Ectodermal cell (in vitro differentiated cells): Measurements from ENCODE around the gene ZNF747.
"Not testable (repeated sequence)": the region's sequence is repeated elsewhere in the genome, so short reads cannot be mapped to it uniquely, and the experiment has no call there.

Source experiments
- H3K27ac ChIP-seq: 2 replicates; pipeline ENCODE4 v1.7.0; 2013; ENCODE audit warnings: mild to moderate bottlenecking, low read depth, low read length; ENCODE audit not compliant: insufficient read depth, poor library complexity, severe bottlenecking
- H3K27me3 ChIP-seq: 2 replicates; pipeline ENCODE4 v1.7.0; 2013; ENCODE audit warnings: mild to moderate bottlenecking, low read length; ENCODE audit not compliant: insufficient read depth, control insufficient read depth, poor library complexity, severe bottlenecking
- H3K36me3 ChIP-seq: one replicate; pipeline ENCODE4 v1.7.0; 2013; ENCODE audit warnings: low read length; ENCODE audit not compliant: control insufficient read depth, insufficient read depth
- H3K4me1 ChIP-seq: one replicate; pipeline ENCODE4 v1.7.0; 2013; ENCODE audit warnings: low read length; ENCODE audit not compliant: control insufficient read depth, insufficient read depth
- H3K4me3 ChIP-seq: 2 replicates; pipeline ENCODE4 v1.7.0; 2013; ENCODE audit warnings: low read depth, low read length, control low read depth; ENCODE audit not compliant: insufficient read depth
- H3K9me3 ChIP-seq: 2 replicates; pipeline ENCODE4 v1.7.0; 2013; ENCODE audit warnings: mild to moderate bottlenecking, low read length, moderate library complexity; ENCODE audit not compliant: control insufficient read depth
- WGBS, 2 experiments: methylation state at CpG; one replicate each; pipeline ENCODE4 v1.1.7; 2013; ENCODE audit warnings: missing lambda C conversion rate in 2 of 2; 5-methylcytosine and 5-hydroxymethylcytosine counted together

ZNF747 gene

GRCh38 chr16:30546115-30546514, 11.5 kb upstream of the ZNF747 start:
- H3K36me3 ChIP-seq: no peaks in the 10 kb centered on the region
- H3K27me3 ChIP-seq: no peaks in the 10 kb centered on the region
- H3K9me3 ChIP-seq: no peaks in the 10 kb centered on the region
- WGBS, 2 experiments: 84 to 89% methylated on average over 8 of the region's 8 CpGs
- H3K4me3 ChIP-seq: no peak overlapping the region
- peaks cover 33% of the 10 kb centered on the region for H3K4me1 ChIP-seq
- H3K27ac ChIP-seq: no peak overlapping the region

GRCh38 chr16:30543067-30543466, 8.4 kb upstream of the ZNF747 start:
- H3K27ac ChIP-seq: no peak overlapping the region
- H3K4me3 ChIP-seq: no peak overlapping the region
- H3K27me3 ChIP-seq: no peaks in the 10 kb centered on the region
- no peaks in the 10 kb centered on the region for H3K9me3 ChIP-seq
- 87% methylated on average over 5 of the region's 5 CpGs for WGBS, 2 experiments
- no peaks in the 10 kb centered on the region for H3K36me3 ChIP-seq
- peaks cover 33% of the 10 kb centered on the region for H3K4me1 ChIP-seq

GRCh38 chr16:30541502-30542329, 7.1 kb upstream of the ZNF747 start:
- Histone ChIP-seq H3K4me3 (no peak overlapping the region), H3K27me3 (no peaks in the 10 kb centered on the region), H3K4me1 (peaks cover 33% of the 10 kb centered on the region), H3K36me3 (no peaks in the 10 kb centered on the region), H3K9me3 (no peaks in the 10 kb centered on the region), H3K27ac (no peak overlapping the region)
- 26 to 29% methylated on average over 10 of the region's 10 CpGs for WGBS, 2 experiments

GRCh38 chr16:30540916-30541464, 6.3 kb upstream of the ZNF747 start:
- not testable (repeated sequence) for H3K27me3 ChIP-seq, H3K27ac ChIP-seq, H3K9me3 ChIP-seq, H3K36me3 ChIP-seq, H3K4me3 ChIP-seq
- WGBS, 2 experiments: 89 to 90% methylated on average over 9 of the region's 9 CpGs
- H3K4me1 ChIP-seq: peaks cover 37% of the 10 kb centered on the region

- peaks cover 38% of the 10 kb centered on the region for H3K4me1 ChIP-seq
- not testable (repeated sequence) for H3K27ac ChIP-seq, H3K4me3 ChIP-seq, H3K27me3 ChIP-seq, H3K36me3 ChIP-seq, H3K9me3 ChIP-seq
- 85 to 88% methylated on average over 13 of the region's 13 CpGs for WGBS, 2 experiments
These were observed 5.4 kb upstream of the ZNF747 start for GRCh38 chr16:30539986-30540526.

- 93 to 94% methylated on average over 8 of the region's 8 CpGs for whole genome bisulfite sequencing, 2 experiments
These were observed 4.6 kb upstream of the ZNF747 start for GRCh38 chr16:30539000-30539964.

GRCh38 chr16:30536391-30537024, 1.9 kb upstream of the ZNF747 start:
- H3K4me3 ChIP-seq: peak overlapping the region; percentile 85
- not testable (repeated sequence) for H3K27ac ChIP-seq, H3K4me1 ChIP-seq, H3K27me3 ChIP-seq, H3K9me3 ChIP-seq, H3K36me3 ChIP-seq
- 91 to 93% methylated on average over 13 of the region's 13 CpGs for WGBS, 2 experiments

More at GRCh38 chr16:30539000-30539964, 4.6 kb upstream of the ZNF747 start:
- no peaks in the 10 kb centered on the region for H3K27me3 ChIP-seq
- H3K4me1 ChIP-seq: peaks cover 30% of the 10 kb centered on the region
- no peak overlapping the region for H3K27ac ChIP-seq
- H3K36me3 ChIP-seq: no peaks in the 10 kb centered on the region
- no peaks in the 10 kb centered on the region for H3K9me3 ChIP-seq
- no peak overlapping the region for H3K4me3 ChIP-seq

- peak overlapping the region; percentile 0 for H3K27ac ChIP-seq
- H3K9me3 ChIP-seq: no peaks in the 10 kb centered on the region
- peaks cover 7% of the 10 kb centered on the region for H3K36me3 ChIP-seq
- WGBS, 2 experiments: 31 to 33% methylated on average over 12 of the region's 12 CpGs
- peaks cover 7% of the 10 kb centered on the region for H3K4me1 ChIP-seq
- peak overlapping the region; percentile 85 for H3K4me3 ChIP-seq
- no peaks in the 10 kb centered on the region for H3K27me3 ChIP-seq
These were observed 1.1 kb upstream of the ZNF747 start for GRCh38 chr16:30535777-30536190.

- H3K27ac ChIP-seq: peak overlapping the region; percentile 76
- WGBS, 2 experiments: 4 to 5% methylated on average over 18 of the region's 18 CpGs
- H3K4me3 ChIP-seq: peak overlapping the region; percentile 85
These were observed 583 bp upstream of the ZNF747 start for GRCh38 chr16:30535106-30535776.

More at GRCh38 chr16:30535106-30535776, 583 bp upstream of the ZNF747 start:
- Histone ChIP-seq H3K27me3 (no peaks in the 10 kb centered on the region), H3K9me3 (no peaks in the 10 kb centered on the region), H3K36me3 (peaks cover 7% of the 10 kb centered on the region), H3K4me1 (peaks cover 7% of the 10 kb centered on the region)
